ENCODE data around the gene SMCO3.

Gene SMCO3

GRCh38 chr12:14814014-14814413 is at the start of gene SMCO3:
TSS of gene SMCO3 (minus strand) at chr12:14814182. CDS start at chr12:14806680, 7,502 bp downstream.
- no peak for DNase-seq

DNA sequence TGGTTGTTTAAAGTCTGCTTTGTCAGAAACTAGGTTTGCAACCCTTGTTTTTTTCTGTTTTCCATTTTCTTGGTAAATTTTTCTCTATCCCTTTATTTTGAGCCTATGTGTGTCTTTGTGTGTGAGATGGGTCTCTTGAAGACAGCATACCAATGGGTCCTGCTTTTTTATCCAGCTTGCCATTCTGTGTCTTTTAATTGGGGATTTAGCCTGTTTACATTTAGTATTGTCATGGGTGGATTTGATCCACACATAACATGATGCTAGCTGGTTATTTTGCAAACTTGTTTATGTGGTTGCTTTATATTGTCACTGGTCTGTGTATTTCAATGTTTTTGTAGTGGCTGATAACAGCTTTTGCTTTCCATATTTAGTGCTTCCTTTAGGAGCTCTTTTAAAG is 46.5 kb upstream of the SMCO3 start:
- no peak for DNase-seq

- DNase-seq = no peak
Measured at GRCh38 chr12:14858513-14858912, 44.5 kb upstream of the SMCO3 start.

DNA sequence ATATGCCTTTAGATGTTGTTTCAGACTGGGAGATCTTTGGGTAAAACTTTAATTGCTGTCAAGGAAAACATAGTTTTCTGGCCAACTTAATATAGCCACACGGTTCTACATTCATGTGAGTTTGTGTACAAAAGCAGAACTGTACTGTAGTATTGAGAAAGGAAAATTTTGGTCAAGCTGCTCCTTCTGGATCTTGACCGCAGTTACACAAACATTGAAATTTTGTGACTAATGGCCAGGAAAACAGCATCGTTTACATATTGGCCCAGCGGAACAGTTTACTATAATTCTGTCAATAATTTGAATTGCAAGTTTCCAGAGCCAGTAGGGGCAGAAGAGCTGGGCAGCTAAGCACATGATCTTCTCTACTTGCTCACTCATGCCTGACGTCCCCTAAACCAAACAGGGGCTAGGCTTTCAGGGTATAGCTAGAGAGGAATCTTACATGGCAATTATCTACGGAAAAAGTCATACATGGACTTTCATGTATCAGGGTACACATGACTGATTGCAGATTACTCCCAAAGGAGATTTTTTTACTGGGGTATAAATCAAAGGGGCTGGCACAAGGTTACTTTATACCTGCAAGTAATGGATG is 40.7 kb upstream of the SMCO3 start:
- DNase-seq = no peak

DNA sequence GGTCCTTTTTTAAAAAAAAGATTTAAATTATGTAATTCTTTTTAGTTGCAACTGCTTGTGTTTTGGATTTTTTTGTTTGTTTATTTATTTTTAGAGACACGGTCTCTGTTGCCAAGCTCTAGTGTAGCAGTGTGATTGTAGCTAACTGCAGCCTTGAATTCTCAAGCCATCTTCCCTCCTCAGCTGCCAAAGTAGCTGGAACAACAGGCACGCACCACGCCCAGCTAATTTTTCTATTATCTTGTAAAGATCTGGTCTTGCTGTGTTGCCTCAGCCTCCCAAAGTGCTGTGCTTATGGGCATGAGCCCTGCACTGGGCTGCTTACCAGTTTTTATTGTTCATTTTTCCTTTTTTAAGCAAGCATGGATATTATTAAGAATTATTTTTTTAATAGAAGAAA is 40.0 kb upstream of the SMCO3 start:
- DNase-seq = peak; percentile 38

DNA sequence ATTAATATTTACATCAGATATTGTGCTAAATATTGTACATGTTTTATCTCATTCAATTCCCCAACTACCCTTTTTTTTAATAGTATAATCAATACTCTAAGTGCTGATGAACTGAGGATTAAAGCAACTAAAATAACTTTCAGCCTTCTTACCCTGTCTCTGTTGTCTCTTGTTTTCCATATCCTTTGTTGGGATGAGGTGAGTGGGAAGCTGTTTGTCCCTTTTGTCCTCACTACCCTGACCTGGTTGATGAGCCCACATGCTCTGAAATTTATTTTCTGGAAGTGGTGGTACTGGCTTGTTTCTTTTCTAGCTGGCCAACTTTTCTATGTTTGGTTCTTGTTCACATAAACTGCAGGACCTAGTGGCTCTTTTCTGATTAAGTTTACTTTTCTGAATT is 38.9 kb upstream of the SMCO3 start:
- DNase-seq = no peak

DNA sequence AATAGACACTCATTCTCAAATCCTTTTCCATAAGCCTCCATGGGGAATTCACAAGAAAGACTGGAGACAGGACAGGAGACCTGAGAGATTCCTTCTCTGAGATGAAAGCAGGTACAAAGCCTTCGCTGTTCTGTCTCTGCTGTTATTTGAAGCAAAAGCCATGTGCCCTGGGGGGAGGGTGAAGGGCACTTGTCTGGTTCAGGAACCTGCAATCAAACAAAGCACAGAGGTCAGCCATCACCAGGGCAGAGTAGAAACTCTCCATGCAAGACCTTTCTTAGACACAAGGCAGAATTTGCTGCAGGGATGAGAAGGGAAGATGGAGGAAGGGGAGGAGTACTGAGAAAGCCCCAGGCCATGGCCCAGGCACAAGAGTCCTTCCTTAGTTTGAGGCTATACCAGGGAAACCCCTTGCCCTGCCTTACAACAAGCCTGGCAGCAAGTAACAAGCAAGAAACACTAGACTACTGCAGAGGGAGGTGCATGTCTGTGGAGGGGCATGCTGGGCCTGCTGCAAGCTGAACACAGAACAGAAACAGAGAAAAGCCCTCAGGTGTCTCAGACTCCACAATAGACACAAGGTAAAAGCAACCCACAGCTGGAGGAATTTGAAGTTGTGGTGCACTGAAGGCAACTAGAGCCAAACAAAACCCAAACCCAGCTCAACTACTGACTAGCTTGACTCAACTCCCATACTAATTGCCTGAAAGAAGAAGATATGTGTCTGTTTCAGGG is 37.1 kb upstream of the SMCO3 start:
- DNase-seq = no peak

DNA sequence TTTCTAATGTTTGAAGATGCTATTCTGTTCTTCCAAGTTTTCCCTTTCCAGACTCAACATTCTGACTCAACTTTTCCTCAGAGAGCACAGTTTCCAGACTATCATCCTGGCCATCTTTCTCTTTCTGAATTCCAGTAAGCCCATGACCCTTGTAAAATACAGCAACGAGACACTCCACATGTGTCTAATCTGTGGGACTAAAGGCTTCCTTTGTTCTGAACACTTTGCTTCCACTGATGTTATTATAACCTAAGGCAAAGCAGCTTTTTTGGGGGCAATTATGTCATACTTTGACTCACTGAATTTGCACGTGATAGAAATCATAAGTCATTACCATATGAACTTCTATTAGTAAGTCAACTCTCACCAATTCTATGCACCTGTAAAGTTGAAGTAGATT is 35.7 kb upstream of the SMCO3 start:
- DNase-seq = peak; percentile 38

DNA sequence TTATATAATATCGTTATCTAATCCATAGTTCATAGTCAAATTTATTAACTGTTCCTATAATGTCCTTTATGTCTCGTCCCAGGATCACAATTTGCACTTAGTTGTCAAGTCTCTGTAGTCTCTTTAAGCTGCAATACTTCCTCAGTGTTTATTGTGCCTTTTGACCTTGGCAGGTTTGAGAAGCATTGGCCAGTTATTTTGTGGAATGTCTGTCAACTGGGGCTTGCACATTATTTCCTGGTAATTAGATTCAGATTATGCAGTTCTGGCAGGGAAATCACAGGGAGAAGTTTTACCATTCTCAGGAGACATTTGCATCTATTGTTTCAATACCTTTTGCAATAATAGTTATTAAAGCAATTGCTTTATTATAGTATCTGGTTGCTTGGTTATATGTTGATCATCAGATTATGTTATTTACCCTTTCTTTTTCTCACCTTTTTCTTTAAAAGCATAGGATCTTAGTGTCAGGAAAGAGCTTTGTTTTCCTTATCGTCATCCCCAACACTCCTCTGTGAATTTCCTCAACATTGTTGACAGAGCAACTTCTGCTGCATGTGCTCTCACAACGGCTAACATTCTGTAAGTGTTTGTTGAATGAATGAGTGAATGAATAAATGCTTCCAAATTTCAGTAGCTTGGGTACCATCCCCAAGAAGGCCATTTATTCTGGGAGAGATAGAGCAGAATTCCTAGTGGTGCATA is 33.0 kb upstream of the SMCO3 start:
- DNase-seq = no peak

GRCh38 chr12:14846042-14846587 is 32.1 kb upstream of the SMCO3 start:
- no peak for DNase-seq

- DNase-seq = peak; percentile 63
Measured at GRCh38 chr12:14845350-14845750, 31.4 kb upstream of the SMCO3 start.

GRCh38 chr12:14844401-14844800 is 30.4 kb upstream of the SMCO3 start:
- no peak for DNase-seq

- DNase-seq = no peak
Measured at GRCh38 chr12:14843425-14843887, 29.5 kb upstream of the SMCO3 start, which contains the start of gene ART4. TSS of gene ART4 (minus strand) at chr12:14843526. CDS start at chr12:14843113, 413 bp downstream.

GRCh38 chr12:14842315-14842714 is 28.3 kb upstream of the SMCO3 start:
- no peak for DNase-seq

- peak; percentile 23 for DNase-seq
Measured at GRCh38 chr12:14841761-14842160, 27.8 kb upstream of the SMCO3 start.

GRCh38 chr12:14840616-14841015 is 26.6 kb upstream of the SMCO3 start:
- no peak for DNase-seq

DNA sequence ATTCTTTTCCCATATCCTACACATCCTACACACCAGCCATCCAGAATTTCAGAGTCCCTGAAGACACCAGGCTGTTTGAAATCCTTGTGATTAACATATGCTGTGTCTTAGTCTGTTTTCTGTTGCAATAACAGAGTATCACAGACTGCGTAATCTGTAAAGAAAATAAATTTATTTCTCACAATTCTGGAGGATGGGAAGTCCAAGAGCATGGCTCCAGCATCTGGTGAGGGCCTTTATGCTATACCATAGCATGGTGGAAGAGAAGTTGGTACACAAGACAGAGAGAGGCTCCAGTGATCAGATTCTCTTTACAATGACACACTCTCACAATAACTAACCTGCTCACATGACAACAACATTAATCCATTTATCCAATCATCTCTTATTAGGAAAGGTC is 25.3 kb upstream of the SMCO3 start:
- DNase-seq = no peak

GRCh38 chr12:14836336-14837210 is 22.6 kb upstream of the SMCO3 start:
- DNase-seq = no peak

- DNase-seq = no peak
Measured at GRCh38 chr12:14834509-14834908, 20.5 kb upstream of the SMCO3 start.

DNA sequence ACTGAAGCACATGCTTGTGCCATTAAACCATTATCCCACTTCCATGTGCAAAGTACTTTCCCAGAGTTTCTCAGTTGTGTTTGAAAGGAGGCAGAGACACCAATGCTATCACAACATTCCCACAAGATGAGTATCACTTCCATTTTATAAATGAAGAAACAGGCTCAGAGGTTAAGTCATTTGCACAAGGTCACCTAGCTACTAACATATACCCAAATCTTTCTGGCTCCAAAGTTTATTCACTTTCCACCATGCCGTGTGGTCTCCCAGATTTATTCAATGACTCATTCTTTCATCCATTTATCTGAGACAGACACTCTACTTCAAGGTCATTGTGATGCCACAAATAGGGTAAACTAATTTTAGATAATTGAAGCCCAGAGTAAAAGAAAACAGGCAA is 20.0 kb upstream of the SMCO3 start:
- DNase-seq = no peak

DNA sequence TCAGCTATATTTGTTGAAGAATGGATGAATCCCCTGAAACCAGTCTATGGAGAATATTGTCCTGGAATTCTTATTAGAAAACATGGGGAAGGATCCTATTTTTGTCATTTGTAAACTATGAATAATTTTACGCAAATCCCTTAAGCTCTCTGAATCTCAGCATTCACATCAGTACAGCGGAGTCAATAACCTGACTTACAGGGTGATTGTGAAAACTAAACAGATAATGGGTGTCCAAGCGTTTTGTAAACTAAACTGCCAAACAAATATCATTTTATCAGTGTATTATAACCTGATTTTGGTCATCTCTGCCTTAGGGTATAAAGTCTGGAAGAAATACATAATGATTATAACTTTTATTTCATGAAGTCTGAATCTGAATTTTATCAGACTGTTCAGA is 19.4 kb upstream of the SMCO3 start:
- no peak for DNase-seq

- DNase-seq = no peak
Measured at GRCh38 chr12:14828892-14829291, 14.9 kb upstream of the SMCO3 start.

GRCh38 chr12:14827043-14827442 is 13.1 kb upstream of the SMCO3 start:
- DNase-seq = no peak
